ENCODE measurements around the gene NALCN. TPM values are rescaled to one million over a fixed set of nuclear protein-coding genes. Genes with fewer than 3 reads are reported as not detected.

Gene NALCN
- total RNA-seq, 1 donor from 2014 or later = 1.1 TPM

- Mint-ChIP-seq H3K4me3 (ENCODE audit: unreplicated experiment) (no peak overlapping the region), H3K9me3 (ENCODE audit: unreplicated experiment) (no peaks in the 10 kb centered on the region), H3K4me1 (ENCODE audit: low read depth, unreplicated experiment) (peaks cover 34% of the 10 kb centered on the region), H3K27ac (ENCODE audit: unreplicated experiment) (peak overlapping the region; percentile 93), H3K36me3 (ENCODE audit: low read depth, unreplicated experiment) (no peaks in the 10 kb centered on the region), H3K27me3 (ENCODE audit: low read depth, unreplicated experiment) (no peaks in the 10 kb centered on the region)
- no peaks in the 10 kb centered on the region for H3K36me3 ChIP-seq (ENCODE audit: insufficient read depth, low read length)
- TF ChIP-seq CTCF (IDR thresholded peaks at IDR 0.05; ENCODE audit: insufficient read depth, low read depth, low read length) = no peak
- FAIRE-seq (peak; percentile 73), DNase-seq (ENCODE audit: low read depth) (peak; percentile 98)
- peak overlapping the region; percentile 14 for H3K4me2 ChIP-seq (ENCODE audit: low read length)
- H3K9me3 ChIP-seq (ENCODE audit: insufficient read depth, low read depth, low read length) = no peaks in the 10 kb centered on the region
- no peaks in the 10 kb centered on the region for H4K20me1 ChIP-seq (ENCODE audit: insufficient read depth, low read length)
- H3K9ac ChIP-seq (ENCODE audit: low read length) = peak overlapping the region; percentile 49
- no peak overlapping the region for H2AFZ ChIP-seq (ENCODE audit: low read depth, low read length)
- H3K27ac ChIP-seq (ENCODE audit: low read depth, low read length) = peak overlapping the region; percentile 72
- H3K4me3 ChIP-seq (ENCODE audit: insufficient read depth, low read depth, low read length) = no peak overlapping the region
- H3K27me3 ChIP-seq (ENCODE audit: insufficient read depth, low read length) = no peaks in the 10 kb centered on the region
- peaks cover 31% of the 10 kb centered on the region for H3K4me1 ChIP-seq (ENCODE audit: insufficient read depth, low read length)
- no peaks in the 10 kb centered on the region for H3K79me2 ChIP-seq (ENCODE audit: insufficient read depth, low read length)
Measured at GRCh38 chr13:101309014-101309619, 107.2 kb downstream of the NALCN start.

GRCh38 chr13:101308247-101309013, 107.9 kb downstream of the NALCN start:
- DNase-seq (ENCODE audit: low read depth) (peak; percentile 46), FAIRE-seq (peak; percentile 32)
- H3K36me3 Mint-ChIP-seq (ENCODE audit: low read depth, unreplicated experiment) = no peaks in the 10 kb centered on the region
- H3K79me2 ChIP-seq (ENCODE audit: insufficient read depth, low read length) = no peaks in the 10 kb centered on the region
- peak overlapping the region; percentile 14 for H3K4me2 ChIP-seq (ENCODE audit: low read length)
- H3K36me3 ChIP-seq (ENCODE audit: insufficient read depth, low read length) = no peaks in the 10 kb centered on the region
- H2AFZ ChIP-seq (ENCODE audit: low read depth, low read length) = no peak overlapping the region
- peaks cover 31% of the 10 kb centered on the region for H3K4me1 ChIP-seq (ENCODE audit: insufficient read depth, low read length)
- peak overlapping the region; percentile 93 for H3K27ac Mint-ChIP-seq (ENCODE audit: unreplicated experiment)
- H3K27ac ChIP-seq (ENCODE audit: low read depth, low read length) = peak overlapping the region; percentile 72
- no peak overlapping the region for H3K4me3 ChIP-seq (ENCODE audit: insufficient read depth, low read depth, low read length)
- TF ChIP-seq EZH2 (IDR thresholded peaks at IDR 0.05; ENCODE audit: insufficient read depth, low read length) (no peak), CTCF (IDR thresholded peaks at IDR 0.05; ENCODE audit: insufficient read depth, low read depth, low read length) (no peak)
- peaks cover 34% of the 10 kb centered on the region for H3K4me1 Mint-ChIP-seq (ENCODE audit: low read depth, unreplicated experiment)
- peak overlapping the region; percentile 49 for H3K9ac ChIP-seq (ENCODE audit: low read length)
- no peaks in the 10 kb centered on the region for H3K9me3 ChIP-seq (ENCODE audit: insufficient read depth, low read depth, low read length)
- no peak overlapping the region for H3K4me3 Mint-ChIP-seq (ENCODE audit: unreplicated experiment)
- H4K20me1 ChIP-seq (ENCODE audit: insufficient read depth, low read length) = no peaks in the 10 kb centered on the region
- no peaks in the 10 kb centered on the region for H3K27me3 Mint-ChIP-seq (ENCODE audit: low read depth, unreplicated experiment)
- H3K9me3 Mint-ChIP-seq (ENCODE audit: unreplicated experiment) = no peaks in the 10 kb centered on the region
- H3K27me3 ChIP-seq (ENCODE audit: insufficient read depth, low read length) = no peaks in the 10 kb centered on the region

All from astrocyte (in vitro differentiated cells and primary cell).